Osteoblast (primary cell): ENCODE results near the gene WDR53. TPM values are rescaled to one million over a fixed set of nuclear protein-coding genes. Genes with fewer than 3 reads are reported as not detected.

ENCODE experiments used
- DNase-seq: peaks from one replicate; pipeline ENCODE4 v3.0.0; 2011; ENCODE audit warnings: low spot score, mixed read lengths; ENCODE audit not compliant: insufficient read length; ENCODE audit errors: missing footprints
- H2AFZ ChIP-seq: 2 replicates; pipeline ENCODE4 v1.6.0; 2011; ENCODE audit warnings: mild to moderate bottlenecking, low read length
- H3K27ac ChIP-seq: 2 replicates; pipeline ENCODE4 v1.5.1; 2011; ENCODE audit warnings: mild to moderate bottlenecking, low read depth, low read length, moderate library complexity
- H3K27me3 ChIP-seq: 2 replicates; pipeline ENCODE4 v1.6.0; 2012; ENCODE audit warnings: mild to moderate bottlenecking, control low read depth, inconsistent platforms, low read length, moderate library complexity; ENCODE audit not compliant: insufficient read depth
- H3K36me3 ChIP-seq: 2 replicates; pipeline ENCODE4 v1.5.1; 2011; ENCODE audit warnings: mild to moderate bottlenecking, low read length, control low read depth, moderate library complexity; ENCODE audit not compliant: insufficient read depth
- H3K4me1 ChIP-seq: 2 replicates; pipeline ENCODE4 v1.5.1; 2011; ENCODE audit warnings: mild to moderate bottlenecking, low read length, control low read depth, moderate library complexity; ENCODE audit not compliant: insufficient read depth
- H3K4me2 ChIP-seq: 2 replicates; pipeline ENCODE4 v1.6.0; 2011; ENCODE audit warnings: mild to moderate bottlenecking, low read length; ENCODE audit not compliant: insufficient read depth
- H3K4me3 ChIP-seq: fragments of 200-600 bp; sonication (generic); 3 replicates; pipeline ENCODE4 v1.5.1; 2012; ENCODE audit warnings: mild to moderate bottlenecking, low read length, inconsistent platforms; ENCODE audit not compliant: insufficient read depth
- H3K79me2 ChIP-seq: 2 replicates; pipeline ENCODE4 v1.6.0; 2012; ENCODE audit warnings: mild to moderate bottlenecking, low read length, control low read depth, inconsistent platforms; ENCODE audit not compliant: insufficient read depth
- H3K9me3 ChIP-seq: 2 replicates; pipeline ENCODE4 v1.5.1; 2011; ENCODE audit warnings: low read depth, low read length, control low read depth
- H4K20me1 ChIP-seq: 2 replicates; pipeline ENCODE4 v1.6.0; 2012; ENCODE audit warnings: mild to moderate bottlenecking, low read length, control low read depth; ENCODE audit not compliant: insufficient read depth
- total RNA-seq: library from RNA; depleted of rRNA; stranded (reverse); fragments of >200 nt; gene quantifications from 2 replicates; pipeline ENCODE4 v1.2.3, GENCODE V29; 2012
- TF ChIP-seq, protein P1 (sequence below): IDR thresholded peaks from 2 replicates; pipeline ENCODE4 v1.5.1; 2011; ENCODE audit warnings: mild to moderate bottlenecking, low read depth, low read length, moderate library complexity; ENCODE audit errors: extremely low read depth

WDR53 gene
- total RNA-seq, 1 donor = 7.2 TPM

DNA sequence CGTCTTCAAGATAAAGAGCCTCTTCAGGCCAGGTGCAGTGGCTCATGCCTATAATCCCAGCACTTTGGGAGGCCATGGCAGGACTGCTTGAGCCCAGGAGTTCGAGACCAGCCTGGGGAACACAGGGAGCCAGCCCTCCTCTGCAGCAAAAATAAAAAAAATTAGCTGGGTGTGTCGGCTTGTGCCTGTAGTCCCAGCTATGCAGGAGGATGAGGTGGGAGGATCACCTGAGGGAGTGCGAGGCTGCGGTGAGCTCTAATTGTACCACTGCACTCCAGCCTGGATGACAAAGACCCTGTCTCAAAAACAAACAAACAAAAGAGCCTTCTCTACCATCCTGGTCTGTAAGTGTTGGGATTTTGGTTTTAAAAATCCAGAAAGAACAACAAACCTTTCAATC, 11.1 kb downstream of the WDR53 start:
- no peak overlapping the region for H3K27ac ChIP-seq
- no peaks in the 10 kb centered on the region for H3K27me3 ChIP-seq
- no peak for DNase-seq
- TF ChIP-seq, protein P1, sequence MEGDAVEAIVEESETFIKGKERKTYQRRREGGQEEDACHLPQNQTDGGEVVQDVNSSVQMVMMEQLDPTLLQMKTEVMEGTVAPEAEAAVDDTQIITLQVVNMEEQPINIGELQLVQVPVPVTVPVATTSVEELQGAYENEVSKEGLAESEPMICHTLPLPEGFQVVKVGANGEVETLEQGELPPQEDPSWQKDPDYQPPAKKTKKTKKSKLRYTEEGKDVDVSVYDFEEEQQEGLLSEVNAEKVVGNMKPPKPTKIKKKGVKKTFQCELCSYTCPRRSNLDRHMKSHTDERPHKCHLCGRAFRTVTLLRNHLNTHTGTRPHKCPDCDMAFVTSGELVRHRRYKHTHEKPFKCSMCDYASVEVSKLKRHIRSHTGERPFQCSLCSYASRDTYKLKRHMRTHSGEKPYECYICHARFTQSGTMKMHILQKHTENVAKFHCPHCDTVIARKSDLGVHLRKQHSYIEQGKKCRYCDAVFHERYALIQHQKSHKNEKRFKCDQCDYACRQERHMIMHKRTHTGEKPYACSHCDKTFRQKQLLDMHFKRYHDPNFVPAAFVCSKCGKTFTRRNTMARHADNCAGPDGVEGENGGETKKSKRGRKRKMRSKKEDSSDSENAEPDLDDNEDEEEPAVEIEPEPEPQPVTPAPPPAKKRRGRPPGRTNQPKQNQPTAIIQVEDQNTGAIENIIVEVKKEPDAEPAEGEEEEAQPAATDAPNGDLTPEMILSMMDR = no peak
- H3K36me3 ChIP-seq = peaks cover 10% of the 10 kb centered on the region
- no peak overlapping the region for H2AFZ ChIP-seq
- H3K4me1 ChIP-seq = no peaks in the 10 kb centered on the region
- H4K20me1 ChIP-seq = no peaks in the 10 kb centered on the region
- no peaks in the 10 kb centered on the region for H3K9me3 ChIP-seq
- H3K4me3 ChIP-seq = no peak overlapping the region
- no peak overlapping the region for H3K4me2 ChIP-seq
- H3K79me2 ChIP-seq = peaks cover 4% of the 10 kb centered on the region

DNA sequence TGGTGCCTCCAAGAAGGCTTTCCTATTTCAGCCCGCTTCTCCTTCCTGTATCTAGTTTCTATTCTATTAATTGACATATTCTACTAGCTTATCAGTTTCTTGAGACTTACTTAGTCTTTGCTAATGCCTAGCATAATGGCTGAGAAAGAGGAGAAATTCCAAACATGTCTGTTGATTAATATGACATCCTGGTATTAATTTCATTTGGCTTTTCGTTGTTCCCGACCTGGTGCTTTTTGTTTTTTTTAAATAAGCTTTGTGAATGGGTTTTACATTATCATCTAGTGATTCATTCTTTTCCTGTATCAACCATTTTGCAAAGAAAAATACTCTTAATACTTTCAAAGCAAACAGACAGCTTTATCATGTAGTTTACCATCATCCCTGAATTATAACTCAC, 13.1 kb downstream of the WDR53 start:
- Histone ChIP-seq H3K27ac (no peak overlapping the region), H3K27me3 (no peaks in the 10 kb centered on the region), H2AFZ (no peak overlapping the region), H4K20me1 (no peaks in the 10 kb centered on the region), H3K9me3 (no peaks in the 10 kb centered on the region), H3K4me3 (no peak overlapping the region), H3K79me2 (no peaks in the 10 kb centered on the region), H3K4me2 (no peak overlapping the region), H3K4me1 (no peaks in the 10 kb centered on the region), H3K36me3 (no peaks in the 10 kb centered on the region)
- TF ChIP-seq, protein P1 = no peak
- DNase-seq = no peak

DNA sequence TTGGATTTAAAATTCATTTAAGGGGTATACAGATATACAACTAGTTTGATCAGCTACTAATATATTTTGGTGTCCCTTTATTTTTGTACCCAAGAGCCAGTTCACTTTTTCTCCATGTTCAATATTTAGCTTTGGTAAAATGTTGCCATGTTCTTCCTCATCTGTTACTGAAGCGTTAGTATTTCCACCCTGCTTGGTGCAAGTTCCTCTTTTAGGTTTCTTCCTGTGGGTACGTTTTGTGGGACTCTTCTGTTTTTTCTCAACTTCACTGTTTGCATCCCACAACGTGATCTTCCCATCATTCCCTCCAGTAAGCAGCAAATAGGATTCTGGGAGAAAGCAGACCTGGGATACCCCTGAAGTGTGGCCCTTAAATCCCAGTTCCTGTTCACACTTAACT, 14.1 kb downstream of the WDR53 start:
- Histone ChIP-seq H3K9me3 (peaks cover under 1% of the 10 kb centered on the region), H3K4me2 (no peak overlapping the region), H3K79me2 (no peaks in the 10 kb centered on the region), H2AFZ (no peak overlapping the region), H3K27ac (no peak overlapping the region), H3K4me1 (no peaks in the 10 kb centered on the region), H3K4me3 (no peak overlapping the region), H4K20me1 (no peaks in the 10 kb centered on the region), H3K27me3 (no peaks in the 10 kb centered on the region), H3K36me3 (no peaks in the 10 kb centered on the region)
- DNase-seq = no peak
- TF ChIP-seq, protein P1 = no peak

DNA sequence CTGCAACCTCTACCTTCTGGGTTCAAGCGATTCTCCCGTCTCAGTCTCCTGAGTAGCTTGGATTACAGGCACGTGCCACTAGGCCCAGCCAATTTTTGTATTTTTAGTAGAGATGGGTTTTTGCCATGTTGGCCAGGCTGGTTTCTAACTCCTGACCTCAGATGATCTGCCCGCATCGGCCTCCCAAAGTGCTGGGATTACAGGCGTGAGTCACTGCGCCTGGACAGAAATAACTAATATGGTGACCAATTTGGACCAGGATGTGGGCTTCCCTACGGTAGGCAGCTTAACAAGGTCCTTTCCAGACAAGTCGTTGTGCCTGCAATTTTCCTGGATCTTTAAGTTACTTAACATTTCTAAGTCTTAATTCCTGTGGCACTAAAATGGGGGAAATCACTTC, 14.8 kb downstream of the WDR53 start:
- no peak overlapping the region for H3K4me2 ChIP-seq
- TF ChIP-seq, protein P1 = no peak
- no peak overlapping the region for H2AFZ ChIP-seq
- peaks cover 3% of the 10 kb centered on the region for H3K9me3 ChIP-seq
- H3K27me3 ChIP-seq = no peaks in the 10 kb centered on the region
- no peaks in the 10 kb centered on the region for H3K4me1 ChIP-seq
- H3K27ac ChIP-seq = no peak overlapping the region
- H3K4me3 ChIP-seq = no peak overlapping the region
- DNase-seq = no peak
- H3K79me2 ChIP-seq = no peaks in the 10 kb centered on the region
- H3K36me3 ChIP-seq = no peaks in the 10 kb centered on the region
- H4K20me1 ChIP-seq = no peaks in the 10 kb centered on the region
